ENCODE data around the gene GNAT1. TPM values are rescaled to one million over a fixed set of nuclear protein-coding genes. Genes with fewer than 3 reads are reported as not detected.

Gene GNAT1
- total RNA-seq, 1 donor from 2014 or later, result not detected

GRCh38 chr3:50163572-50164455, 27.6 kb upstream of the GNAT1 start:
- no peak for DNase-seq
- ChIA-PET POLR2A (no interaction called here), CTCF (no interaction called here)
- Mint-ChIP-seq H3K4me1 (no peaks in the 10 kb centered on the region), H3K27ac (no peak overlapping the region), H3K27me3 (peaks cover 2% of the 10 kb centered on the region), H3K4me3 (no peak overlapping the region), H3K36me3 (ENCODE audit: low read depth) (no peaks in the 10 kb centered on the region), H3K9me3 (no peaks in the 10 kb centered on the region)
- ATAC-seq (ENCODE audit: low read depth), result no peak
- TF ChIP-seq CTCF (IDR thresholded peaks at IDR 0.05), result no peak
- intact Hi-C loops (cut with micrococcal nuclease), result no loop called here

- Mint-ChIP-seq H3K4me3 (no peak overlapping the region), H3K27ac (no peak overlapping the region), H3K36me3 (ENCODE audit: low read depth) (no peaks in the 10 kb centered on the region), H3K27me3 (peaks cover 2% of the 10 kb centered on the region), H3K9me3 (no peaks in the 10 kb centered on the region), H3K4me1 (no peaks in the 10 kb centered on the region)
- no peak for ATAC-seq (ENCODE audit: low read depth)
- intact Hi-C loops (cut with micrococcal nuclease), result no loop called here
- no peak for DNase-seq
- ChIA-PET CTCF (no interaction called here), POLR2A (no interaction called here)
- no peak for TF ChIP-seq CTCF (IDR thresholded peaks at IDR 0.05)
These were observed 26.9 kb upstream of the GNAT1 start for GRCh38 chr3:50164481-50164880.

- H3K9me3 Mint-ChIP-seq, result no peaks in the 10 kb centered on the region
- ChIA-PET CTCF (no interaction called here), POLR2A (interaction anchor here (0.6 kb wide), 1 partner anchor 1315 kb away, joined by 3 read pairs; no protein-coding TSS in a partner anchor)
- TF ChIP-seq CTCF (IDR thresholded peaks at IDR 0.05), result no peak
- DNase-seq (no peak), ATAC-seq (ENCODE audit: low read depth) (no peak)
- H3K27me3 Mint-ChIP-seq, result peaks cover 2% of the 10 kb centered on the region
- no peaks in the 10 kb centered on the region for H3K4me1 Mint-ChIP-seq
- no peaks in the 10 kb centered on the region for H3K36me3 Mint-ChIP-seq (ENCODE audit: low read depth)
- intact Hi-C loops (cut with micrococcal nuclease), result no loop called here
- H3K27ac Mint-ChIP-seq, result no peak overlapping the region
- H3K4me3 Mint-ChIP-seq, result no peak overlapping the region
These were observed 26.2 kb upstream of the GNAT1 start for GRCh38 chr3:50164984-50165909.

- ChIA-PET POLR2A (interaction anchor here (0.6 kb wide), 1 partner anchor 1314 kb away, joined by 3 read pairs; no protein-coding TSS in a partner anchor), CTCF (no interaction called here)
- ATAC-seq (ENCODE audit: low read depth) (no peak), DNase-seq (no peak)
- H3K9me3 Mint-ChIP-seq, result no peaks in the 10 kb centered on the region
- no peaks in the 10 kb centered on the region for H3K36me3 Mint-ChIP-seq (ENCODE audit: low read depth)
- TF ChIP-seq CTCF (IDR thresholded peaks at IDR 0.05), result no peak
- H3K4me1 Mint-ChIP-seq, result no peaks in the 10 kb centered on the region
- no peak overlapping the region for H3K27ac Mint-ChIP-seq
- peaks cover 2% of the 10 kb centered on the region for H3K27me3 Mint-ChIP-seq
- no peak overlapping the region for H3K4me3 Mint-ChIP-seq
- intact Hi-C loops (cut with micrococcal nuclease), result no loop called here
These were observed 25.4 kb upstream of the GNAT1 start for GRCh38 chr3:50165910-50166538.

Data from activated B cell treated with CpG ODN at 0.5 μM for 24 hours (primary cell).